ENCODE results near the gene TCAP. TPM values are rescaled to one million over a fixed set of nuclear protein-coding genes. Genes with fewer than 3 reads are reported as not detected.
"Not testable (repeated sequence)": the region's sequence is repeated elsewhere in the genome, so short reads cannot be mapped to it uniquely, and the experiment has no call there.

Gene TCAP
- total RNA-seq, 1 donor from 2014 or later = 1.7 TPM

DNA sequence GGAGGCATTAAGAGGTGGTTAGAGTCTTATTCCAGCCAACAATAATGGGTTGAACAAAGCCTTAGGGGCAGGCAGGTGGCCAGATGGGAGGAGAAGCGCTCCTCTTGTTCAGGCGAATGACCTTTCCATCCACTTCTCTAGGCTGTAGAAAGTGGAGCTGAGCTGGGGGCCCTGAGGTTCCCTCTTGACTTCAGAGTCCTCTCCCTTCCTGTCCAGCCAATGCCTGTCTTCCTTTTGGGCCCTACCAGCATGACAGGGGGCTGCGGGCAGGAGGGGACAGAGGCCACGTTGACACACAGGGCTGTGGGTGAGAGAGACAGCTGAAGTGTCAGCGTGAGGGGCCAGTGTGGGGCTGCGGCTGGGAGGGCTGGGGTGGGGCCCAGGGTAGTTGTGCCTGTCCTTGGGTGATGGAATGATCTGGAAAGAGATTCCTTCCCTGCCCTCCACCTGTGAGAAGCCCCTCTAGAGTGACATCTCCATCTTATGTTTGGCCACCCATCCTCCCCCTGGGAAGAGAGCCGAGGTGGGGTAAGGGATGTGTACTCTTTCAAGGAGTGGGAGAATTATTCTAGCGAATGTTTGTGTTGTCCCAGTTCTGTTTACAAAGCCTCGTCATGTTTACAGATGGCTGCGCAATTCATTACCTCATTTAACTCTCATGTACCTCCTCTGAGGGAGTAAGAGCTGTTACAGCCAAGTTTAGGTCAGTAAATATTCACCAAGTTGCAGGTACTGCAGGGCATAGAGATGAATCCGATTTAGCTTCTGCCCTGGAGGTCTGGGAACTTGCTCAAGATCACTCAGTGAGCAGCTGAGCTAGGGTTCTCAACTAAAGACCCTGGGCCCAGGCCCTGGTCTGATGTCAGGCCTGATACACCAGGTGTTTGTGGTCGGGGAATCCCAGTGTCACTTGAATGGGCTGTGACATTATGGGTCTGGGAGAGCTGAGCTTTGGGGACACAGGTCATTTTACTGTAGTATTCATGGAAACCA lies 38.0 kb downstream of the TCAP start:
- intact Hi-C loops (cut with micrococcal nuclease) = no loop called here

DNA sequence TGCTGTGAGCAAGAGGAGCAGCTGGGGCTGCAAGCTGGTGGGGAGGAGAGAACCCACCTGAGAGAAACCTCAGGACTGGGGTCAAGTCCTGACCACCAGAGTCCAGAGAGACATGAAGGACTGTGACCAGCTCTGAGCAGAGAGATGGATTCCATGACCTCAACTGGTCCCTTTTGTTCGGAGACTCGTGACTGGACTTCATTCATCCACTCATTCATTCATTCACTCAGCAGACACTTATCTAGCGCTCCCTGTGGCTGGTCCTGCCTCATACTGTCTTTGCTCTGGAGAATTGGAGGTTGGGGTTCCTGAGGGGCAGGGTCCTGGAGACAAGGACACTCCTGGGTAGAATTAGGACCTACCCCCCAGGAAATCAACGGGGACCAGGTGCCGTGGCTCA lies 38.8 kb downstream of the TCAP start:
- intact Hi-C loops (cut with micrococcal nuclease) = no loop called here

GRCh38 chr17:39704821-39705551 lies 39.8 kb downstream of the TCAP start:
- intact Hi-C loops (cut with micrococcal nuclease) = no loop called here

DNA sequence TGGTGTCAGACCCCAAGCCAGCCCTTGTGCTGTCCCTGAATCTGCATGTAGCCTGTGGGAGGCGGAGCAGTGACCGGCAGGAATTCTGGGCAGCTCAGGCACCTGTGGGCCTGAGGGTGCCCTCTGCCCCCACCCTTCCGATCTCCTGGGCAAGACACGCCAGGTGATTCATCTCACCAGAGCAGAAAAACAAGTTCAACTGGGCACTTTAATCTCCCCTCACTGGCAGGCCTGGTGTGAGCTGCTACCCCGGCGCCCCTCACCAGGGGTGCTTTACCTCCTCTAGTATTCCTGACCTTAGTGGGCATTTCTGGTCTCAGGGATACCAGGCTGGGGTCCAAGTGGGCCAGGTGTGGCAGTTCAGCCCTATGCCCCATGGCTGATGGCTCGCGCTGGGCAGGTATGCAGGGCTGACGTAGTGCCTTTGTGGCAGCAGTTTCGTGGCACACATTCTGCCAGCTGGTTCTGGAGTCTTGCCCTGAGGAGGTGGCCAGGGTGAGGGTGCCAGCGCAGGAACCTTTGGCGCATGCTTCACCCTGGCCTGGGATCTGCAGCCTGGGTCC lies 40.7 kb downstream of the TCAP start:
- intact Hi-C loops (cut with micrococcal nuclease) = no loop called here

DNA sequence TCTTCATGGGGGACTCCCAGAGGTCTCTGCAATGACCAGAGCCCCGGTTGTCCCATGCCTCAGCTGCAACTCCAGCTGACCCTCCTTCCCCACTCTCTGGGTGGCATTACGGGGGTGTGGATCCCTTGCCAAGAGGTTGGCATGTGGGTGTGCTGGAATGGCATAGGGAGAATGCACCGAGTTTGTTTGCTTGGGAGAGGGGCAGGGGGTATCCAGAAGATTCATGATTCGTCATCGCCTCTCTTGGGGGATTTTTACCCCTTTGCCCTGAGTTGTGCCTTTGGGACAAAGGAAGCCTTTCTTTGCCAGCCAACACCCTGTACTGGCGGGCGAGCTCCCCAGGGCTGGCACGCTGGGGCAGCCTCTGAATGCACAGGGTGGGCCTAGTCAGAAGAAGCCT lies 41.2 kb downstream of the TCAP start:
- intact Hi-C loops (cut with micrococcal nuclease) = no loop called here

- intact Hi-C loops (cut with micrococcal nuclease) = no loop called here
Observed at GRCh38 chr17:39706921-39707337, 41.8 kb downstream of the TCAP start.

DNA sequence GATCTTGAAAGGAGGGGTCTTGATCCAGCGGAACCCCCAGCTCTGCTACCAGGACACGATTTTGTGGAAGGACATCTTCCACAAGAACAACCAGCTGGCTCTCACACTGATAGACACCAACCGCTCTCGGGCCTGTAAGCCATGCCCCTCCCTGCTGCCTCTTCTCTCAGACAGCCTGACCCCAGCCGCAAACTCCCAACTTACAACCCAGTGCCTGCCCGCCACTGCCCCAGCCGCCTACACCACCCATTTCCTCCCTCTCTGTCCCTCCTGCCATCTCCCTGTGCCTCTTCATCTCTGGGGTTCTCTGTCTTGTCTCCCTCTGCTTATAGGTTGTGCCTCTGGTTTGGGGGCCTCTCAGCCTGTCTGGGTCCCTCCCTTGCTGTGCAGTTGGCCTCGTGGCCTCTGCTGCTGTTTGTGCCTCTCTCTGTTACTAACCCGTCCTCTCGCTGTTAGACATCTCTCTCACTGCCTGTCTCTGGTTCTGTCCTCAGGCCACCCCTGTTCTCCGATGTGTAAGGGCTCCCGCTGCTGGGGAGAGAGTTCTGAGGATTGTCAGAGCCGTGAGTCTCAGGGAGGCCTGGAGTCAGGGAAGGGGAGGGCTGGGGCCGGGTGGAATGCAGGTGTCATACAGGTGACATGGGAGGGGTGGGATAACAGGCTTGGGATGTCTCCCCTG lies 44.3 kb downstream of the TCAP start:
- intact Hi-C loops (cut with micrococcal nuclease) = no loop called here

DNA sequence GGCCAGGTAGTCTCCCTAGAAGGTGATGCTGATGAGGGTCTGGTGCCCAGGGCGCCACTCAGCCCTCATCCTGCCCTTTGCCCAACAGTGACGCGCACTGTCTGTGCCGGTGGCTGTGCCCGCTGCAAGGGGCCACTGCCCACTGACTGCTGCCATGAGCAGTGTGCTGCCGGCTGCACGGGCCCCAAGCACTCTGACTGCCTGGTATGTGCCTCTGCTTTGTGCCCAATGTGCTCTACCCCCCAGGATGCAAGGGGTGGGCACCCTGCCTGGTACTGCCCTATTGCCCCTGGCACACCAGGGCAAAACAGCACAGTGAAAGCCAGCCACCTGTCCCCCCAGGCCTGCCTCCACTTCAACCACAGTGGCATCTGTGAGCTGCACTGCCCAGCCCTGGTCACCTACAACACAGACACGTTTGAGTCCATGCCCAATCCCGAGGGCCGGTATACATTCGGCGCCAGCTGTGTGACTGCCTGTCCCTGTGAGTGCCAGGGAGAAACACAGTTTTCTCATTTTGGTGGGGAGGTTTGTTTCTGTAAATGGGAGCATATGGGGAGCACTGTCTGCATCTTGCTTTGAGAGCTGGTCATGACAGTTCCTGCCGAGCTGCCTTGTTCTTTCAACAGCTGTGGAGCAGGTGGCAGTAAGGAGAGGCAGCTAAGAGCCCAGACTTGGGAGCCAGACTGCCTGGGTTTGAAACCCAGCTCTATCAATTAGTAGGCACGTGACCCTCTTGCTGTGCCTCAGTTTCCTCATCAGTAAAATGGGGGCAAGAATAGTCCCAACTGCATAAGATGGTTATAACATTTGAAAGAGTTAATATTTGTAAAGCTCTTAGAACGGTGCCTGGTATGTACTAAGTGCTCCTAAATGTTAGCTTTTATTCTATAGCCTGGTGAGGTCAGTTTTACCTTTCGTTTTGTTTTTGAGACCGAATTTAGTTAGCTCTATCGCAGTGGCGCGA lies 45.1 kb downstream of the TCAP start:
- intact Hi-C loops (cut with micrococcal nuclease) = no loop called here

- intact Hi-C loops (cut with micrococcal nuclease) = not testable (repeated sequence)
Observed at GRCh38 chr17:39711071-39711470, 45.9 kb downstream of the TCAP start.

GRCh38 chr17:39711851-39712250 lies 46.7 kb downstream of the TCAP start:
- intact Hi-C loops (cut with micrococcal nuclease) = no loop called here

GRCh38 chr17:39714234-39714633 lies 49.1 kb downstream of the TCAP start:
- intact Hi-C loops (cut with micrococcal nuclease) = no loop called here

DNA sequence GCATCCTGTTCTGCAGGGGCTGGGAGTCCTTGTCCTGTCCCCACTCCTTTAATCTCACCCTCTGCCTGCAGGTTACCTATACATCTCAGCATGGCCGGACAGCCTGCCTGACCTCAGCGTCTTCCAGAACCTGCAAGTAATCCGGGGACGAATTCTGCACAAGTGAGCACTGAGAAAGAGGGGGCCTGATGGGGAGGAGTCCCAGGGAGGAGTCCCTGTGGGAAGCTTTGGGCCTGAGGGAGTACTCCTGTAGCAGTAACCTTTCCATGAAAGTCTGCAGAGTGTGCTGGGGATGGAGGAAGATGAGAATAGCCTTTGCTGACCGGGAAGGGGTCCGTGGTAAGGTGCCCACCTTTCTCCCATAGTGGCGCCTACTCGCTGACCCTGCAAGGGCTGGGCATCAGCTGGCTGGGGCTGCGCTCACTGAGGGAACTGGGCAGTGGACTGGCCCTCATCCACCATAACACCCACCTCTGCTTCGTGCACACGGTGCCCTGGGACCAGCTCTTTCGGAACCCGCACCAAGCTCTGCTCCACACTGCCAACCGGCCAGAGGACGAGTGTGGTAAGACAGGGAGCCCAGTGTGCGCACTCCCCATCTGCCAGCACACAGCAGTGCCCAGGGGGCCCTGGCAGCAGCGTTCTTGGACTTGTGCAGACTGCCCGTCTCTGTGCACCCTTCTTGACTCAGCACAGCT lies 50.4 kb downstream of the TCAP start:
- intact Hi-C loops (cut with micrococcal nuclease) = no loop called here

Other genes with a start within 250 kb of the TCAP start
- 63.1 and 63.5 TPM in 2 replicates for gene MED1, start 214.1 kb upstream of the TCAP start, total RNA-seq
- 93.5 and 97.7 TPM in 2 replicates for gene CDK12, start 203.9 kb upstream of the TCAP start, total RNA-seq
- gene NEUROD2, start 57.4 kb upstream of the TCAP start, total RNA-seq = not detected in 2 replicates
- not detected in 2 replicates for gene PPP1R1B, start 38.4 kb upstream of the TCAP start, total RNA-seq
- 68.4 and 70.6 TPM in 2 replicates for gene STARD3, start 28.2 kb upstream of the TCAP start, total RNA-seq
- not detected in 2 replicates for gene PNMT, start 3.1 kb downstream of the TCAP start, total RNA-seq
- gene PGAP3, start 22.7 kb downstream of the TCAP start, total RNA-seq = 22.1 and 22.2 TPM in 2 replicates
- 3.3 and 4.5 TPM in 2 replicates for gene ERBB2, start 34.7 kb downstream of the TCAP start, total RNA-seq
- gene MIEN1, start 65.2 kb downstream of the TCAP start, total RNA-seq = 45.6 and 46.4 TPM in 2 replicates
- 0.86 and 0.95 TPM in 2 replicates for gene GRB7, start 72.6 kb downstream of the TCAP start, total RNA-seq
- 36.1 and 37.6 TPM in 2 replicates for gene IKZF3, start 199.0 kb downstream of the TCAP start, total RNA-seq
- gene ZPBP2, start 202.9 kb downstream of the TCAP start, total RNA-seq = 0.22 TPM in 1 of 2 replicates, not detected in the other